NCI-H345 treated with DMSO at 0.1 percent for 48 hours (cell line): ENCODE data around the gene SNX7.
A peak's percentile ranks its signal among the peaks of the same experiment; 100 is the strongest.

ENCODE experiments used
- DNase-seq: peaks from one replicate; lab custom pipeline; 2025; ENCODE audit not compliant: unreplicated experiment; lab: John Stamatoyannopoulos, UW

The SNX7 gene

DNA sequence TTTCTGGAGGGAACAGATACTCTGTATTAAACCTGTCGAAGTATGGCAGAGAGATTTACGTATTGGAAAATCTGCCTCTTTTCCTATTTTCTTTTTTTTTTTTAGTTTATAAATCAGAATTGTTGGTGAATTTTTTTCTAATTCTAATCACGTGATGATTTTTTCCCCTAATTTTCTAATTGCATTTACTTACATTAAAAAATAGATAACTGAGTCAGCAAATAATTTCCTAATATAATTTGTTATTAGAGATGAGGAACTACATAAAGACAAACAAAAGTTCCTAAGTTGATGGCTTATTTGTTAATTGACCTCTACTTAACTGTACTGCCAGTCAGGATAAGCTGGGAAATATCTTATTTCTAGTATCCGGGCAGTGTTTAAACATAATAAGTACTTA lies 34.6 kb downstream of the SNX7 start:
- DNase-seq, result no peak

DNA sequence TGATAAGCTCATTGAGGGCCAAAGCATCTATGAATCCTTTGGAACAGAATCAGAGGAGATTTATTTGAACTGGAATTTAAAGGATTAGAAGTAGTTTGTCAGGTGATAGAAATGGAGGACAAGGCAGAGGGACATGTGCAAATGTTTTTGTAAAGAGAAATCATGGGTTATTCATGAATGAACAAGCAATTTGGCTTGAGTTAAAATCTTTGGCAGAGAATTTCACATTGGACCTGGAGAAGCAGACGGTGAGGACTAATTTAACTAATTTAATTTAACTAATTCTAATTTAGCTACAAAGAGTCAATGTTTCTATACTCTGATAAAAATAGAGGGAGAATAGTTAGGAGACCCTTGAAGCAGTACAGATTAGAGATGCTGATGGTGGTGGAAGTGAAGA lies 36.3 kb downstream of the SNX7 start:
- DNase-seq, result no peak

DNA sequence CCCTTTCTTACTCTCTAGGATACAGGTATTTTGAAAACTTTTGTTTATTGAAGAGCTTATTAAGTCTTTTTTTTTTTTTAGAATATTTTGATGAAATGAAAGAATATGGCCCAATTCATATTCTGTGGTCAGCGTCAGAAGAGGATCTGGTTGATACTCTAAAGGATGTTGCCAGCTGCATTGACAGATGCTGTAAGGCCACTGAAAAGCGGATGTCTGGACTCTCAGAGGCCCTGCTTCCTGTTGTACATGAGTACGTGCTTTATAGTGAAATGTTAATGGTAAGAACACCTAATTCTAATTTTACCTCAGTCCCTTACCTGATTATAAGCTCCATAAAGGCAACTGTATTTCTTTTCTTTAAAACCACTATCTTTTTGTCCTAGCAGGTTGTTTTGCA lies 37.1 kb downstream of the SNX7 start:
- no peak for DNase-seq

DNA sequence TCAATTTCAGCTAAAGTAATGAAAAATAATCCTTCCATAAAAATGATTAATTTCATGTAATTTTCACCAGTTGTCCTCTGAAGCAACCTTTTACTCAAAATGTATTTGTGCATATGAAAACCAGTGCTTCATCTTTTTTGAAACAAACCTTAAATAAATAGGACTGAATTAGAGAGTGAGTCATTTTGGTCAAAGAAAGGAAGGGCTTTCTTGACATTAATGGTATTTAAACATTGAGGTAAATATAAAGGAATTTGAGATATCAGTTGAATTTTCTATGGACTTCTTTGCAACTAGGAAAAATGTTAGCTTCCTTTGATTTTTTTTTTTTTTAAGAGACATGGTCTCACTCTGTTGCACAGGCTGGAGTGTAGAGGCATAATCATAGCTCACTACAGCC lies 38.7 kb downstream of the SNX7 start:
- DNase-seq, result no peak

DNA sequence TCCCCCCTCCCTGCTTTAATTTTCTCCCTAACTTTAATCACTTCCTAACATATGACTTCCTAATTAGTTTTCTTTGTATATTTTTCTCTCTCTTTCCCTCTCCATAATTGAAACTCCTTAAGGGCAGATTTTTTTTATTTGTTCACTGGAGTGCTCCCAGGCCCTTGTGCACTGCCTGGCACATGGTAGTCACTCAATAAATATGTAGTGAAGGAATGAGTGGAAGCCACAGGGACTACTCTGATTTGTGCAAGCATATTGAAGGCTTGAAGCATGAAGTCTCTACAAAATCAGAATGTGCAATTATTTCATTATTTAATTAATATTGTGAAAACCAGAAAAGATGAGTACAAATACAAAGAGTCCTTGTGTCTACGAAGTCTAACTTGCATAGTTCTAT lies 41.5 kb downstream of the SNX7 start:
- DNase-seq, result no peak

DNA sequence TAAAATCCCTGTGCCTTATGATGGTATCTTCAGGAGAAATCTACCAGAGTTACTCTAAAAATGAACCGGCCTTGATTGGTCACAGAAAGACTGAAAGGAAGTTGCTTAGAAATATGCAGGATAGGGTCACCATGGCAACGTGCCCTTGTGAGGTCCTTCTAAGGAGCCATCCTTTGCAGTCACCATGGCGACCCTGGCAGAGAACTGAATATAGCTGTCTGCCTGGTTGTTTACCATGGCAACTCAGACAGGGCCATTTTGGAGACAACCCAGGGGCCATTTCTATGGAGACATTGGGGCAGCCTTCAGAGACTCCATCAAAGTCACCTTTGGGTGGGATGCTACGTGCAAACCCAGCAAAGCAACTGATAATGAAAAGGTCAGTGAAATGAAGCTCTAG lies 43.0 kb downstream of the SNX7 start:
- DNase-seq, result no peak

DNA sequence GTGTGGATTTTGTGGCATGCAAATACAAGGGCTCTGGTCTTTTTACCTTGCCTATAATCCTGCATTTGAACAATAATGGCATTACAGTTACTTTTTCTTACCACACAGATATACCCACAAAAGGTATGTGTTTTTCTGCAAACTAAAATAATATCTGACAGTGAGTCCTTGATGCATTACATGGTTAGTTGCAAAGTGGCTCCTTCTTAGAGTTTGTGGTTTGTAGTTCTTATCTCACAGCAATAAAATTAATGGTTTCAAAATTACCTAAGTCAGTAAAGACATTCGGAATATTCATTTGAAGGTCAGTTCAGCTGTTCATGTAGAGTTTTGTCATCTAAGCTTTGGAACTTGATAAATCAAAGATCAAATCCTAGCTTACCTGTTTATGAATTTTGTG lies 43.5 kb downstream of the SNX7 start:
- no peak for DNase-seq

DNA sequence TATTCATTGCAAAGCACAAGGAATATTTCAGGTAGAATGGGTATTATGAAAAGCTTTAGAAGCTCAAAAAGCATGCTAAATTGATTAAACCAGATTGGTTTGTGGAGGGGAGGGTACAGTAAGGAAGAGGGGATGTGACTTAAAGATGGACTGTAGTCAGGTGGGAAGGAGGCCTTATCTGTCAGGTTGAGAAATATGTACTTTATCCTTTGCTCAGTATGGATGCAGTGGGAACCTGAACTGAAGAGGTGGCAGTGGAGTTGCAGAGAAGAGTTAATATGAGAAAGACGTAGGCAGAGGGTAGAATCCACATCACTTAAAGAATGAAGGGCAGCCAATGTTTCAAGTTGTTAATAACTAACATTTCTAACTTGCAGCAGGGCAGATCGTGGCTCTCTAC lies 44.1 kb downstream of the SNX7 start:
- DNase-seq, result no peak

DNA sequence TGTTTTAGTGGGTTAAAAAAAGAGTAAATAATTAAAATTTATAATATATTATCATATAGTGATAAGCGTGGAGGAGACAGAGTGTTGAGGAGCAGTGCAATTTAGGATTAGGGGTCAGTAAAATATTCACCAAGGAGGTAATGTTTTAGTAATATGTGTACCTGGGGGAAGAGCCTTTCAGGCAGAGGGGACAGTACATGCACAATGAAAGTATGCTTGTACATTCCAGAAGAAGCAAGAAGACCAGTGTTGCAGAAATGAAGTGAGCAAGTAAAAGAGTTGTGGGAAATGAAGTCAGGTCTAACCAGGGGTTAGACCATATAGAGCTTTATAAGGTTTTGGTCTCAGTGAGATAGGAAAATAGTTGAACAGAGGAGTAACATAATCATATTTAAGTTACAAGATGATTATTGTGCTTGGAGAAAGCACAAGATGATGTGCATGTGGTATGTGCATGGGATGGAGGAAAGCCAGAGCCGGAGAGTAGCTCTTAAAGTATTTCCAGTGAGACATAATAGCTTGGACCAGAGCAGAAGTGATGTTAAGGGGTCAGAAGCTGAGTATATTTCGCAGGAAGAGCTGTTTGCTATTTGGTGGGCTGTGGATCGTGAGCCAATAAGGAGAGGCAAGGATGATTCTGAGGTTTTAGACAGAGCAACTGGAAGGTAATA lies 44.8 kb downstream of the SNX7 start:
- DNase-seq, result no peak

DNA sequence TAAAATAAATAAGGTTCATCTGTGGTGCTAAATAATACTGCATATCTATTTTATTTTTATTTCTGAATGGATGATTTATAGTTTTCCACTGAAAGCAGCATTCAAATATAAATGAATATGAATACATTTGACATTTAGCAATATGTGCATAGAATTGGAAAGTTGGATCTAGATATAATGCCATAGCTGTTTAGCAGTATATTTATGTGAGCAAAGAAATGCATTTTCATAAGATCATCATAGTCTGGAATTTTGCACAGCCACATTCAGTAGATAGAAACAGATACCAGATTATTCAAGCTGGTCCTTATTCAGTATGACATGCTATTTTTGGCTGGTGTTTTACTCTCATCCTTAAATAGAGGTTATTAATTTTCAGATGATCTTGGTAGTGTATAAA lies 46.0 kb downstream of the SNX7 start:
- no peak for DNase-seq

DNA sequence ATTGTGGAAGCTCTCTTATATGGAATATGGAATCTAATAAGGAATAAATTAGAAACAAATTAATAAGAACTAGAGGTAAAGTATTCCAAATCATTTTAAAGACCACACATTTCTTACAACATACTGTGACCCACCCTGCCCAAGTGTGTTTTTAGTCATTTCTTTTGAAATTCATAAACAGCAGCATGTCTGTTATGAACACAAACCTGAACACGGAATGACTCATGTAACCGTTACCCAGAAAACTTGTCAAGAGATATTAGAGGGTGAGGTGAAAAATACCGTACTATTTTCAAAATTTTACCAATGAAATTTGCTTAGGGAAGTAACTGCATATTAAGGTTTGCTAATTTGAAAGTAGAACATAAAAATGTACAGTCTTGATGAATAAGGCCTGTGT lies 48.4 kb downstream of the SNX7 start:
- no peak for DNase-seq

DNA sequence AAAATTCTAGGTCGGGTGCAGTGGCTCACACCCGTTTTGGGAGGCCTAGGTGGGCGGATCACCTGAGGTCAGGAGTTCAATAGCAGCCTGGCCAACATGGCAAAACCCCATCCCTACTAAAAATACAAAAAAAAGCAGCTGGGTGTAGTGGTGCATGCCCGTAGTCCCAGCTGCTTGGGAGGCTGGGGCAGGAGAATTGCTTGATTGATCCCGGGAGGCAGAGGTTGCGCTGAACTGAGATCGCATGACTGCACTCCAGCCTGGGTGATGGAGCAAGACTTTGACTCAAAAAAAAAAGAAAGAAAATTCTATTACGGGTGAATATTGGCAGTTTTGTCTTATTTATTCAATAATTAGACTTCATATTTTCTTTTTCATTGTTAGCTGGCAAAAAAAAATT lies 62.1 kb downstream of the SNX7 start:
- DNase-seq, result no peak

DNA sequence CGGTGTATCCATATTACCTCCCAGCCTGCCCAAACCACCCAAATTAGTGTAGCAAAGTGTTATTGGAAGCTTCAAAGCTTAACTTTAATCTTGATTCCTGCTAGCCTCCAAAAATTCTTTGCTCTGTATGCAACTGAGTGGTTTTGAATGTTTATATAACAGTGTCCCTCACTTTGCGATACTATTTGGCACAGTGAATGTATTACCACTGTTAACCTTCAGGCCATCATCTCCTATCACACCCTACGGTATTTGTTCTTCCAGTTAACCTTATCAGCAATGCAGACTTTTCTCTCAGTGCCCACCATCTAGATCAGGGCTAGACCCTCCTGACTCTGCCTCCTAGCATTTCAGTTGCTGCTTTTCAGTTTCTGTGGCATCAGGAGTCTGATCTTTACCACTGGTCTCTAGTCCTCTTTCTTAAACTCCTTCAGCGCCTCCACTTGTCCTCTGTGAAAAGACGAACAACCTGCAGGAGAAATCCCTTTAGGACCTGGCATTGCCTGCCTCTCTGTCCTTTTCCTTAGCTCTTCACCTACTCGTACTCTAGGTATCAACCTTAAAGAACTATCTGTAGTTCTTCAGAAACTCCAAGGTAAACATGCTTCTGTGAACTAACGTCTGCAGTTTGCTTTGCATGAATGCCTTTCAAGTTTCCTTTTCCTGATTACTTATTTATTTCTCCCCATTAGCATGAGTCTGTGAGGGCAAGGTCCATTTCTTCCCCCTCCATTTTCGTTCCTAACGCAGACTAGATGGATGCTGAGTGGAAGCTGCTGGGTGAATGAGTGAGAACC lies 71.7 kb downstream of the SNX7 start:
- no peak for DNase-seq

DNA sequence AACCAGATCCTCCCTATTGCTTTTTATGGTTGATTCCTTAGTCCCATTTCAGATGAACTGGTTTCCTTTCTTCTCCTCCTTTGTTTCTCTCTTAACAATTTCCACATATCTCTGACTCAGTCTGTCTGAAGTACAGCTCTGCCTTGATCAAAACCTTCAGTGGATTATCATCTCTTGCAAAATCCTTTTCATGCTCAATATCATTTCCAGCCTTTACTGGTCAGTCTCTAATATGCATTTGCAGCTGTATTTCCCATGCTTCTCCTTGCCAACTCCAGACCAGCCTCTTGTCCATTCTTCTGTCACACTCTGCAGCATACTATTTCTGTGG lies 72.2 kb downstream of the SNX7 start:
- DNase-seq, result no peak

DNA sequence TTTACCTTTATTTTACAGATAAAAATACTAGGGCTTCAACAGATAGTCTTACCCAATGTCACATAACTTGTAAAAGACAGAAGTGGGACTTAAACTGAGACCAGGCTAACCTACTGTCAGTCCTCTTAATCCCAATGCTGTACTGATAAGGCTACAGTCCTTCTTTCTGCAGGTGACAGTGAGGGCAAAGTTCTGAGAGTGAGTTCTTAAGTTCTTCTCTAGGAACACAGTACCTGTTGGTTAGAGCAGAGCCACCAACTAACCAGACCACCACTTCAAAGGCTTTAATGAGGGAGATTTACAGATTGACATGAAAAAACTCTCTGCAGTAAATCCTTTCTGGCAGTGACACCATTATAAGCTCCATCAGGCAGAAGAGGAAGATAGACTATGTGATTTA lies 74.2 kb downstream of the SNX7 start:
- no peak for DNase-seq

DNA sequence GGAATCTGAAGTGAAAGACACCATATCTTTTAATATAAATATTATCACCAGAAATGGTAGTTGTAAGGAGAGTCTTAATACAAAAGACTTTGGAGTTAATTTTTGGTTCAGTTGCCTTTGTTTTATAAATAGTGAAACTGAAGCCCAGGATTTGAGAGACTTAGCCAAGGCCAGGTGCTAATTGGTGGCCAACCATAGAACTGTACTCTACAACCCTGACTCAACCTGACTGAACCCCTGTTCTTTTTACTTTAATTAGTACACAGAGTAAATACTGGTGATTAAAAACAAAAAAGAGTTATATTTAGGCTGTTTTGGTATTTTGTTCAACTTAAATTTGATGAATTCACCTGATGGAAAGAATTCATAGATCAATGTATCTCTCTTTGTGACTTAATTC lies 76.3 kb downstream of the SNX7 start:
- DNase-seq, result no peak

DNA sequence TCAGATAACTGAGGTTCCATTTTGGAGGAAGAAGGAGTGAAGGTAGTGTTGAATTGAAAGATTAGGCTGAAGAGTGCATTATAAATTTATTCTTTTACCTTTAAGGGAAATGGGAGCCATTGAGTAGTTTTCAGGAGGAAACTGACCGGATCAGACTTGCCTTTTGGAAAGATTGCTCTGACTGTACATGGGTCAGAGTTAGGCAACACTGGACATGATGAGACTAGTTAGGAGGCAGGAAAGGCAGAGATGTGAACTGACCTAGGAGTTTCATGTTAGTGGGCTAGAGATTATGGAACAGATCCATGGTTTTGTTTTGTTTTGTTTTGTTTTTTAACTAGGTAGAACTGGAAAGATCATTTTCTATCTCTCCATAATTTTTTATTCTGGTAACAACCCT lies 78.2 kb downstream of the SNX7 start:
- no peak for DNase-seq

DNA sequence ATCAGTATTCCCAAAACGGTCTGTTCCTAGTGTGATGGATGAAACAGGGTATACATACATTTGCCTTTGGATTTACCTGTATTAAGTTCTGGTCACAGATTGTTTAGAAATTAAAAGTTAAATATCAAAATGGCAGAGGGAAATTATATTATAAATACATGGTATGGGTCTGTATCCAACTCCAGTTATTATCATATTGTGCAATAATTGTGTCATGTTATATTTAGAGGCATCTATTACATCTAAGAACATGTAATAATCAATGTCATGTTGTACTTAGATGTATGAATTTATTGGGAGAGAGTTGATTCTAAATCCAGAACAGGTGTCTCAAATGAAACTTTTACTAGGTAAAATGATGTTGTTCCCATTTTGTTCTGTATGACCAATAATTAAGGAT lies 79.6 kb downstream of the SNX7 start:
- DNase-seq, result no peak

DNA sequence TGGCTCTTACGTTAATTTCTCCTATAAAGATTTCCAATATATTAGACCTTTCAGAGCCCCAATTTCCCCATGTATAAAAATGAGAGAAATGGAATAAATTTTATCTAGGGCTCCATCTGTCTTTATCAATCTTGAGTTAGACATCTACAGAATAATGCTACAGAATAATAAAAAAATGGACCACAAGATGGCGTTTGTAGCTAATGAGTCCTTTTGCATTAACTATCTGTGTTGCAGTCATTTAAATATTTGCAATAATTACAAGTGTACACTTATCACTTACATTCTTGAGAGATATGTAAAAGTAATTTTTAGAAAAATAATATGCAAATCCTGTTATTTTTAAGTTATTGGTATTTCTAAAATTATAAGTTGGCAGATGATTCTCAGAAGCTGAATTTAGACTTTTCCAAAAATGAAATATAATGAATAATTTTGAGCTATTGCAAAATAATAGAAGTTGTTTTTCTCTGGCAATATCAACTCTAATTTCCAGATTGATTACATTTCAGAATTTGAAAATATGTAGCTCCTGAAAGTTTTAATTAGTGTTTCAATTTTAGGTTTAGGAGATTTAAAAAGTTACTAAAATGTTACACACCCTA lies 87.7 kb downstream of the SNX7 start:
- DNase-seq, result peak; percentile 6

DNA sequence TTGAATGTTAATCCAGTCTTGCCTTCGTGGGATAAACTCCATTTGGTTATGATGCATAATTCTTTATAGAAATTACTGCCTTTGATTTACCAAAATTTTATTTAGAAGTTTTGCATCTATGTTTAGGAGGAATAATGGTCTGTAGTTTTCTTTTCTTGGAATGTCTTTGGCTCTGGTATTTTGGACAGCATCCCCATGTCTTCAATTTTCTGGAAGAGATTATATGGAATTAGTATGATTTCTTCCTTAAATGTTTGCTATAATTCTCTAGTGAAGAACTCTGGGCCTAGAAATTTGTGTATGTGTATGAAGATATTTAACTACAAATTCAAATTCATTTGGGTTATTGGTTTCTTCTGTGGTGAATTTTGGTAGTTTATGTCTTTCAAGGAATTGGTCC lies 92.7 kb downstream of the SNX7 start:
- DNase-seq, result no peak

DNA sequence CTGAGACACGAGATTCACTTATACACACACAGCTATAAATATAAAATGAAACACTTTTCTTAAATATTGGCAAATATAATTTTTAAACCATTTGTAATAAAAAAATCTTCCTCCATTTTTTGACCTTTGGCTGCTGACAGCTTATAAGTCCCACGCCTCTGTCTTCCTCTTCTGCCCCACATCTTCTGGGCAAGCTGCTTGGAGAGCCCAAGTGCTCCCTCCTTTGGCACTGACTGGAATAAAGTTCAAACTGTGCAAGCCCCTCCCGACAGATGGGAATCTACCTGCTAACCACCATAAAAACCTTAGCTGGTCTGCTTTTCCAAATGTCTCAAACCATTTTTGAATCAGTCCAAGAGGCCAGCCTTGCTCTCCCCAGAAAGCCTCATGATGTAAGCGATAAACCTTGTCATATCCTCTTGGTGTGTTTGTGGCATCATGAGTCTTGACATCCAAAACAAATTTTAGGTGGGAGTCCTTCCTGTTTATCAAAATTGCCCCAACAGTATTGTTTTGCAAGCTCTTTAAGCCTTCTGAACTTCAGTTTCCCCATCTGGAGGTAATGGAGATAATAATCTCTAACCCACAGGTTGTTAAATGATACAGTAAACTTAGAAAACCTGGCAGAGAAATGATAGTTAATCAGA lies 99.8 kb downstream of the SNX7 start:
- DNase-seq, result no peak

DNA sequence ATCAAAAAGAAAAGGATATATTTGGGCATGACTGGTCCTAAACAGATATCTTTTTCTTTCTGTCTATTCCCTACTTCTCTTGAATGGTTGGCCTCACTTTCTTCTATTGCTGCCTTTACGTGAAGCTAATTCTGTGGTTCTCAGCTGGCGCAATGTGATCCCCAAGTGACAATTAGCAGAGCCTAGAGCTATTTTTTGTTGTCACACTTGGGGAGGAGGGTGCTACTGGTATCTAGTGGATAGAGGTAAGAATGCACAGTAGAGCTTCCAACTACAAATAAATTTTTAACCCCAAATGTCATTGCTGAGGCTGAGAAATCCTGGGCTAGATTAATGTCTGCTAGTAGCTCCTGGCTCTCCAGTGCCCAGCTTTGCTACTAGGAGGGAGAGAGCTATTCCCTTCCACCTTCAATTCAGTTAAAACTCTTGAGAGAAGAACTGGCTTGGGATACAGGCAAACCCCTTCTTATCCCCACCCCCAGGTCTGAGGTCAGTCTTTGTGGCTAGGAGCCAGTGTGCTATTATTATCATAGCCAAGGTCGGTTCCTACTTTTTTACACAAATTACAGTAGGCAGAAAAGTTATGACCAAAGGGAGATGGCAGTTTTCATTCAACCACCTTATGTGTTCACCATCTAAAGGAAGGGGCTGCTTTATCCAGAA lies 102.1 kb downstream of the SNX7 start:
- DNase-seq, result no peak
